DOHH2 (cell line): ENCODE data around the gene SPACA6.

Experiments used
- EZH2phosphoT487 ChIP-seq: fragments of 200-600 bp; sonication (generic); IDR thresholded peaks from 2 replicates; pipeline ENCODE4 v1.6.1; 2017; ENCODE audit warnings: borderline replicate concordance, mild to moderate bottlenecking, antibody characterized with exemption, low read length, moderate library complexity, mixed read lengths
- TF ChIP-seq, protein P1 (sequence below): fragments of 200-600 bp; sonication (generic); IDR thresholded peaks from one replicate; pipeline ENCODE4 v1.5.1; 2014; ENCODE audit warnings: antibody characterized with exemption, mild to moderate bottlenecking, low read depth, low read length; ENCODE audit not compliant: poor library complexity, severe bottlenecking

DNA sequence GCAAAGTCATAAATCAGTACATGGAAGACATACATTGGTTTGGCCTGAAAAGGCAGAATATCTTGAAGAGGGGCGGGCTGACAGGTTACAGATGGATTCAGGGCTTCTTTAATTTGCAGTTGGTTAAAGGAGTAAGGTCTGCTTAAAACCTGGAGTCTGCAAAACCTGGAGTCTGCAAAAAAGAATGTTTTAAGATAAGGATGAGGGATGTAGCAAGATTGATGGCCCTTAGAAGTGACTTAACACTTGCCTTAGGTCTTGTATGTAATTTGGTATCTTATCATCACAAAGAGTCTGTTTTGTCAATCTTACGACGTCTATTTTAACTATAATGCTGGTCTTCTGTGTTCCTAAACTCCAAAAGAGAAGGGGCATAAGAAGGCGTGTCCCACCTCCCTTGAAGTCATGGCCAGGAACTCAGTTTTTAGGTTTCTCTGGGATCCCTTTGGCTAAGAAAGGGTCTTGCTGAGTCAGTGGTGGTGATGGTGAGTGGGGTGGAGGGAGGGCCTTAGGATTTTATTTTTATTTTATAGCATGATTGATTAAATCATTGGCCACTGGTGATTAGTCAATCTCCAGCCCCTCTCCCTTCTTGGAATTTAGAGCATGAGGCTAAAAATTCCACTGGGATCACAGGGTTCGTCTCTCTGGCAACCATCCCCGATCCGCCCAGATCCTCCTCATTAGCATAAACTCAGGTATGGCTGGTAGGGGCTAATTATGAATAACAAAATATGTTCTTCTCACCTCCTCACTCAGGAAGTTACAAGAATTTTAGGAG is 40.8 kb downstream of the SPACA6 start:
- TF ChIP-seq, protein P1, sequence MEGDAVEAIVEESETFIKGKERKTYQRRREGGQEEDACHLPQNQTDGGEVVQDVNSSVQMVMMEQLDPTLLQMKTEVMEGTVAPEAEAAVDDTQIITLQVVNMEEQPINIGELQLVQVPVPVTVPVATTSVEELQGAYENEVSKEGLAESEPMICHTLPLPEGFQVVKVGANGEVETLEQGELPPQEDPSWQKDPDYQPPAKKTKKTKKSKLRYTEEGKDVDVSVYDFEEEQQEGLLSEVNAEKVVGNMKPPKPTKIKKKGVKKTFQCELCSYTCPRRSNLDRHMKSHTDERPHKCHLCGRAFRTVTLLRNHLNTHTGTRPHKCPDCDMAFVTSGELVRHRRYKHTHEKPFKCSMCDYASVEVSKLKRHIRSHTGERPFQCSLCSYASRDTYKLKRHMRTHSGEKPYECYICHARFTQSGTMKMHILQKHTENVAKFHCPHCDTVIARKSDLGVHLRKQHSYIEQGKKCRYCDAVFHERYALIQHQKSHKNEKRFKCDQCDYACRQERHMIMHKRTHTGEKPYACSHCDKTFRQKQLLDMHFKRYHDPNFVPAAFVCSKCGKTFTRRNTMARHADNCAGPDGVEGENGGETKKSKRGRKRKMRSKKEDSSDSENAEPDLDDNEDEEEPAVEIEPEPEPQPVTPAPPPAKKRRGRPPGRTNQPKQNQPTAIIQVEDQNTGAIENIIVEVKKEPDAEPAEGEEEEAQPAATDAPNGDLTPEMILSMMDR, result no peak
- no peak for TF ChIP-seq EZH2phosphoT487
